NCI-H187 (cell line): ENCODE results near the gene TBX3.
"Not testable (repeated sequence)": the region's sequence is repeated elsewhere in the genome, so short reads cannot be mapped to it uniquely, and the experiment has no call there.

Experiments
- DNase-seq, 2 experiments: peaks; one replicate each; lab custom pipeline; 2025; lab: John Stamatoyannopoulos, UW

Gene TBX3

DNA sequence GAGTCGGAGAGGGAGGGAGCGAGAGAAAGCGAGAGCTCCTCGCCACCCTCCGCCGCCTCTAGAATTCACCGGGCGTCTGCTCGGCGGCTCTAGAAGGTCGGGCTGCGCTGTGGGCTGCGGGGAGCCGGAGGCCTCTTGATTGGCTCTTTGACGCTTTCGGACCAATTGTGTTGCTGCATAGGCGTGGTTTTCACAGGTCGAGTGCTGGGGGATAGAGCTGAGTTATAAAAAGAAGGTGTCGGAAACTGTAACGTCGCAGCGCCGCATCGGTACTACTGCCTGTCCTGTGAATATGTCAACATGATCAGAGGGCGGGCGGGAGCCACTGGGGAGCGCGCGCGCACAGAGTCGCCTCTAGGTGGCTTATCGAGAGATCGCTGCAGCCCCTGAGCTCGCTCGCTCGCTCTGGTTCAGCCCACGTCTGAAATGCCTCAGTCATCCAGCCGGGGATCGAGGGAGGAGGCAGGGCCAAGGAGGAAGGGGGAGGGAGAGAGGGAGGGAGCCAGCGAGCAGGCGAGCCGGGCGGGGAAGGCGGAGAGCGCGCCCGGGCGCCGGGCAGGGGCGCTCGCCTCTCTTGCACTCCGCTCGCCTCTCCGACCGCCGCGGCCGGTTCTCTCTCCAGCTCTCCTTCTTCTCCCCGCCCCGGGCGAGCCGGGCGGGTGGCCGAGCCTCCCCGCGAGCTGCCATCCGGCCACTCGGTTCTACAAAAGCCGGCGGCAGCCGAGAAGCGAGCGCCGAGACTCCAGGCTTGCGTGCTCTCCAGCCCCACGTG is at the start of gene TBX3:
Gene TBX3, minus strand, starts transcription at position 78 of the 772 bp plus-strand sequence. CDS start 975 bp downstream, outside the sequence.
- DNase-seq: peak; percentile 98

DNA sequence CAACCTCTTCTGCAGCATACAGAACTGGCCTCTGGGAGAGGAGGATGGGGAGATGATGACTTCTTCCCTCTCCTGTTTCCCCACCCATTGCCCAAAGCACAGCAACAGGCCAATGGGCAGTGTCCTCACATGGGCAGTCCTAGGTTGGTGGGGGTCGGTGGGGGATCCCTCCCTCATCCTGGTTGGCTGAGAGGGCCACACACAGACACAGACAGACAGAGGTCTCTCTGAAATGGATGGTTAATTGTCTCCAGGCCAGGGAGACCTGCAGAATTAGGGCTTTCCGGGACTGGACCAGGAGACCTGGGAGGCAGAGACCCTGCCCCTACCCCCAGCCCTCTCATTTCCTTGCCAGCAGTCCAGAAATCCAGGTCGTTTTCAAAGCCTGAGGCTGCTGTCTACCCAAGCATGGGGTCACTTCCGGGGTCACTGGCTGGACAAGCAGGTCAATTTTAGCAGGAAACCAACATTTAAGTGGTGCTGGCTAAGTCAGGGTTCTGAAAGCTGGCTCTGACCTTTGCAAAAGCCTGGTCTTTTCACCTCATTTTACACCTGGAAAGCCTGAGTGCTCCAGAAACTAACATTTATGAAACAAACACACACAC is 48.6 kb upstream of the TBX3 start:
- DNase-seq: no peak

DNA sequence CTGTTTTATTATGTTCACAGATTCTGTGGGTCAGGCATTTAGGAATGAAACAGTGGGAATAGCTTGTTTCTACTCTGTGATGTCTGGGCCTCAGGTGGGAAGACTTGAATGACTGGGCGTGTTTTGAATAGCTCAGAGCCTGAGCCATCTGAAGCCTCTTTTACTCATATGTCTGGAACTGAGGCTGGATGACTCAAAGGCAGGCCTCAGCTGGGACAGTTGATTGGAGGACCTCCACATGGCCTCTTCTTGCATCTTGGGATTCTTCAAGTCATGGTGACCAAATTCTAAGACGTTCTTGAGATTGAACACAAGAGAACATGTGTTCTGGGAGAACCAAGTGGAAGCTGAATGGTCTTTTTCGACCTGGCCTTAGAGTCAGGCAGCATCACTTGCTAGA is 45.8 kb upstream of the TBX3 start:
- no peak for DNase-seq

DNA sequence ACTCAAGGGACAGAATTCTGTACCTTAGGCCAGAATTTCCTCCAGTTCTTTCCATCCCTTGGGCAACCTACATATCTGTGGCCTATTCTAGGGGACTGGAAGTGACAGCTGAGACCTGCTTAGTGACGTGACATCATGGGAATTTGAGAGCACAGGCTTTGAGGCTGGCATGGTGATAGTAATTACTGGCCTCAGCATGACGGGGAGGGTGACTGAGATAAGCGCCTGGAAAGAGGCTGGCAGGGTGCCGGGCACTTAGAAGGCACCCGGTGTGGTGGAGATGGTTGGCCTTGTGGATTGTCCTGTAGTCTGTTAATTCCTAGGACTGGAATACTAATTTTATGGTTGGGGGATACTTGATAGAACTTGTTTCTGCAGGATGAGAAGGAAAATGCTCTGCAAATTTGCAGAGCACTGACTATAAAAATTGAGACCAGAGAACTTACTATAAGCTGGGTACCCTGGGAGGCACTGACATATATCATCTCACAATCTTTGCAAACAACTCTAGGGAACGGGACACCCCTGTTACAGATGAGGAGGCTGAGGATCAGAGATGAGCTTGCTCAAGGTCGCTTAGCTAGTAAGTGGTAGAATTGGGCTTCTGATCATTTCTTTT is 42.2 kb upstream of the TBX3 start:
- DNase-seq: no peak

DNA sequence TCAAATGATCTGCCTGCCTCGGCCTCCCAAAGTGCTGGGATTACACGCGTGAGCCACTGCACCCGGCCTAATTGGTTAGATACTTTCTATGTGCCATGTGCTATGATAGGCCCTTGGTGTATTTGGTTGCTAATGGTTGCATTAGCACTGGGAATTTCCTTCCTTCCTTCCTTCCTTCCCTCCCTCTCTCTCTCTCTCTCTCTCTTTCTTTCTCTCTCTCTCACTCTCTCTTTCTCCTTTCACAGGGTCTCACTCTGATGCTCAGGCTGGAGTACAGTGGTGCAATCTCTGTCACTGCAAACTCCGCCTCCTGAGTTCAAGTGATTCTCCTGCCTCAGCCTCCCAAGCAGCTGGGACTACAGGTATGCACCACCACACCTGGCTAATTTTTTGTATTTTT is 38.2 kb upstream of the TBX3 start:
- DNase-seq: not testable (repeated sequence)

GRCh38 chr12:114721266-114721665 is 37.3 kb upstream of the TBX3 start:
- DNase-seq: no peak

DNA sequence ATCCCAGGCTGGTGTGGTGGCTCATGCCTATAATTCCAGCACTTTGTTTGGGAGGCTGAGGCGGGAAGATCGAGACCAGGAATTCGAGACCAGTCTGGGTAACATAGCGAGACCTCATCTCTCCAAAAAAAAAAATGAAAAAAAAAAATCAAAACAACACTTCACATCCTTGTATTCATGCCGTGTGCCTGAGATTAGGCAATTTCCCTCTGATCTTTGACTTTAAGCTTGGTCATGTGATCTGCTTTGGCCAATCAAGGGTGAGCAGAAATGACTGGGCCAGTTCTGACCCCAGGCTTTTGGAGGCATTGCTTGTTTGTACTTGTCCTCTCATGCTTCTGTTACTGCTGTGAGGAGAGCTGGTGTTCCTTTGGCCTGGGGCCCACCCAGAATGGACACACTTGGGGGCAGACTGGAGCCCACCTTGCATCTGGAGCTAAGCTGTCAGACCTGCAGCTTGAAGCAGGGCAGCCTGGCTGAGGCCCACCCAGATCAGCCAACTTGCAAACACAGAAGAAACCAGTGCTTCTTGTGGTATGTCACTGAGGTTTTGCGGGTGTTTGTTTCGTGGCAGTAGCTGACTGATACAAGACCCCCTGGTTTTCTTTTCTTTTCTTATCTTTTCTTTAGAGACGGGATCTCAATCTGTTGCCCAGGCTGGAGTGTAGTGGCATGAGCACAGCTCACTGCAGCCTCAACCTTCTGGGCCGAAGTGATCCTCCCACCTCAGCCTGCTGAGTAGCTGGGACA is 29.7 kb upstream of the TBX3 start:
- no peak for DNase-seq

GRCh38 chr12:114711689-114712152 is 27.7 kb upstream of the TBX3 start:
- no peak for DNase-seq

GRCh38 chr12:114710151-114710550 is 26.2 kb upstream of the TBX3 start:
- DNase-seq: no peak

DNA sequence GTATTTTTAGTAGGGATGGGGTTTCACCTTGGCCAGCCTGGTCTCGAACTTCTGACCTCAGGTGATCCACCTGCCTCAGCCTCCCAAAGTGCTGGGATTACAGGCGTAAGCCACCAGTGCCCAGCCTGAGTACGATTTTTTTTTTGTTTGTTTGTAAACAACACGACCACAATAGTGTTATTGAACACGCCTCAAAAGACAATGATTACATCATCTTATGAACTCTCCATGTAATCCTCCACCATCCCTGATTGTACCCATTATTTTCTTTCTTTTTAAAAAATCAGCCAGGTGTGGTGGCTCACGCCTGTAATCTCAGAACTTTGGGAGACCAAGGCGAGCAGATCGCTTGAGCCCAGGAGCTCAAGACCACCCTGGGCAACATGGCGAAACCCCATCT is 25.1 kb upstream of the TBX3 start:
- DNase-seq: no peak

DNA sequence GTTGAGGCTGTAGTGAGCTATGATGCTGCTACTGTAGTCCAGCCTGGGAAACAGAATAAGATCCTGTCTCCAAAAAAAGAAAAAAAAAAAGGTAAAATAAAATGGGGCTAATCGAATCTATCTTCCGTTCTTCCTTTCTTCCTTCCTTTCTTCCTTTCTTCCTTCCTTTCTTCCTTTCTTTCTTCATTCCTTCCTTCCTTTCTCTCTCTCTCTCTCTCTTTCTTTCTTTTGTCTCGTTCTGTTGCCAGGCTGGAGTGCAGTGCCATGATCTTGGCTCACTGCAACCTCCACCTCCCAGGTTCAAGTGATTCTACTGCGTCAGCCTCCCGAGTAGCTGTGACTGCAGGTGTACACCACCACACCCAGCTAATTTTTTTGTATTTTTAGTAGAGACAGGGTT is 24.6 kb upstream of the TBX3 start:
- DNase-seq: not testable (repeated sequence)

GRCh38 chr12:114704096-114704495 is 20.1 kb upstream of the TBX3 start:
- no peak for DNase-seq

- DNase-seq: peak; percentile 54 to 70
Observed at GRCh38 chr12:114703060-114703493, 19.1 kb upstream of the TBX3 start.

DNA sequence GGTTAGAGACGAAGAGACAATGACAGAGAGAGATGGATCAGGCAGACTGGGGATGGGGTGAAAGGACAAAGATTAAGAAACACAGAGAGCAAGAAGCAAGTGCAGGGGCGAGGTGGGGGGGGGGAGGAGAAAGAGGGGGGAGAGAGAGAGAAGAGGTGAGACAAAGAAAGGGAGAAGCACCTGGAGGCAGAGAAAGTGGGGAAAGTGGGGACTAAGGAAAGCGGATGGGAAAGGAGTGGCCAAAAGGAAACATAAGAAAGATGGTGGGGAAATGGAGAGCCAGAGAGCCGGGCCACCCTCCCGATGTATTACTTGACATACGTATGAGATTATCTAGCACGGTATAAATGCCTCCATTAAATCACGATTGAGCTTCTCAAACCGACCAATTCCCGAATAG is 18.5 kb upstream of the TBX3 start:
- DNase-seq: no peak

GRCh38 chr12:114701553-114701952 is 17.6 kb upstream of the TBX3 start:
- no peak for DNase-seq

- DNase-seq: no peak
Observed at GRCh38 chr12:114701104-114701414, 17.1 kb upstream of the TBX3 start.

DNA sequence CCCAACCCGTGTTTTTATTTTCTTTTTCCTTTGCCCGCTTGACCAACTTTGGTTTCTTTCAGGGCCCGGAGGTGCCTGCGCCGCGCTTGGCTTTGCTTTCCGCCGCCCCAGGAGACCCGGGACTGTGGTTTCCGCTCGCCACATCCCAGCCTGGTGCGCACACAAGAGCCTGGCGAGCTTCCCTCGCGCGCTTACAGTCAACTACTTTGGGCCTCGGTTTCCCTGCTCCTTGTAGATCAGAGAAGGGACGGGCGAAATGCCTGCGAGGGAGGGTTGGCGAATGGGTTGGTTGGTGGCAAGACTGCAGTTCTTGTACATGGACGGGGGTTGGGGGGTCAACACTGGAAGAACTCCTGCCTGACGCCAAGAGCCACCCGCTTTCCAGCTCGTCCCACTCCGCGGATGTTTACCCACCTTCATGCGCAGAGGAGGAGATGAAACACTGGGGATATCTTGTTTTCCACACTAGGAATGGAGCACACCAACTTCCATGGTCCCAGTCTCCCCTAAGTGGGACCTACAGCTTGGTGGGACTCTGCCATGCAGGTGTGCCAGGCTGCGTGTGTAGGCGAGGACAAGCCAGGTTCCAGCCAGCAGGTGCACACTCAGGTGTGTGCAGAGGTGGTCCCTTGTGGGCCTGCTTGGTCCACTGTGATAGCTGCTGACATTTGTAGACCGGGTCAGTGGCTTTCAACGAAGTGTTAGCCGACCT is 16.6 kb upstream of the TBX3 start:
- DNase-seq: no peak

DNA sequence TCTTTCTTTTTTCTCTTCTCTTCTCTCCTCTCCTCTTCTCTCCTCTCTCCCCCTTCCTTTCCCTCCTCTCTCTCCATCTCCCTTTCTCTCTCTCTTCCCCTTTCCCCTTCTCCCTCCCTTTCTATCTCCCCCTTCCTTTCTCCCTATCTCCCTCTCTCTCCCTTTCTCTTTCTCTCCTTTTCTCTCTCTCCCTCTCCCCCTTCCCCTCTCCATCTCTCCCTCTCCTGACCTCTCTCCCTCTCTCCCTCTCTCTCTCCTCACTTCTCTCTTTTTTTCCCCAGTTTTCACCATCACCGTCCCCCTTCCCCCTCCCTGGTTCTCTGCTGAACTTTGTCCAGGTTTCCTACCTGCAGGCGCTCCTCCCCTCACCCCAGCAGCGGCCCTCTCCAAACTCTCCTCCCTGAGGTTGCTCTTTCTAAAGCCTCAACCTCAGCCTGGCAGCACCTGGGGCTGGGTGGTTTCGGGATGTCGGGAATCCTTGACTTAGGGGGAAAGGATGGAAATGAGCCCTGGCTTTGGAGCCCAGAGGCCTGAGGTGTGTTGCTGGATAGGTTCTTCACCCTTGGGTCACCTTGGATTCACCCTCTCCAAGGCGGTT is 14.7 kb upstream of the TBX3 start:
- no peak for DNase-seq

DNA sequence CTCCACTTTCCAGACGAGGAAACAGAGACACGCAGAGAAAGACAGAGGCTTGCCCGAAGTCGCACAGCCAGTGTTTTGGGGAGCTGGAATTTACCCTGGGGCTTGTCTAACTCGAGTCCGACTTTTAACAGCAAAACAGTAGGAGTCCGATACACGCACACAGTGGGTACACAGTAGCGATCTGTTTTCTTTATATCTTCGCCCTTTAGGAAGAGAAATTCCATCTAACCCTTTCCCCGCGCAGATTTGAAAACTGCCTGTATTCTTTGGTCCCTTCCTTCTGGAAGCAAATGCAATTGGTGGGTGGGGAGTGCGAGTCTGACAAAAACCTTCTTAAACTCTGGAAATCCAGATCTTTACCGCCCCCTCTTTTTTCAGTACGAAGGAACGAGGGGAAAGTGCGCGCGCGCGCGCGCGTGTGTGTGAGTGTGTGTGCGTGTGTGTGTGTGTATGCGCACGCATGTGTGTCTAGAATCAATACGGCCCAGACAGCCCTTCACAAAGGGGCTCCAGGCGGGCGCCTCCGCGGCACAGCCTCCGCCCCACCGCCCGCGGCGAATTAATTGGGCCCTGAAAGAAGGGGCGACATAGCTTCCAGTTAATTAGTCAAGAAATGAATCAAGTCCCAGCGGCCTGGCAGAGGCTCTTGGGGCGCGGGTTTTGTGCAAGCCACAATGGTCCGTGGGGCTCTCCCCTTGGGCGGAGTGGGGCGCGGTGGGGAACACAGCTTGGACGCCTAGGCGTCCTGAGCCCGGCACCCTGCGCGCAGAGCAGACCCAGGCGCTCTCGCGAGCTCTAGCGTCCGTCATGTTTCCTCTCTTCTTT is 14.0 kb upstream of the TBX3 start:
- DNase-seq: no peak

DNA sequence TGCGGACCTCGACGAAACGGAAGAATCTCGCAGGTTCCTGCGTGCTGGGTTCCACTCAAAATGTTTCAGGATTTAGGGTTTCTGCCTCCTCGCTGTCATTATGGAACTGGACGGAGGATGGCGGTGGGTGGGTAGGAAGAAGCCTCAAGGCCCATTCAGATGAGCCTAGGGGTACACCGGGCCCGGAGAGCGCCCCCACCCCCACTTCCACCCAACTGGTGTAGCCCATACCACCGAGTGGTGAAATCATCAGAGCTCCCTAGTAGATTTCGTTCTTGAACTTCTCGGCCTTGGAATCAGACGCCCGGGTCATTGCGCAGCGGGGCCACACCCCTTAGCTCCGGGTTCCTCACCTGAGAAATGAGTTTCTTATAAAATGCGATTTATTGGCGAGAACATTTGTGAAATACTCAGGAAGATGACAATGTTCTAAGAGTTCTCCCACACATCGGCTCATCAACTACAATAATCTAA is 13.3 kb upstream of the TBX3 start:
- no peak for DNase-seq
